Left hindlimb (tissue), 1 donor: ENCODE measurements around the gene HSPG2.

Experiments
- DNase-seq: peaks from one replicate; pipeline ENCODE4 v3.0.0-alpha.2; 2018

HSPG2 gene

GRCh38 chr1:21857840-21858670, 79.1 kb downstream of the HSPG2 start:
- no peak for DNase-seq

DNA sequence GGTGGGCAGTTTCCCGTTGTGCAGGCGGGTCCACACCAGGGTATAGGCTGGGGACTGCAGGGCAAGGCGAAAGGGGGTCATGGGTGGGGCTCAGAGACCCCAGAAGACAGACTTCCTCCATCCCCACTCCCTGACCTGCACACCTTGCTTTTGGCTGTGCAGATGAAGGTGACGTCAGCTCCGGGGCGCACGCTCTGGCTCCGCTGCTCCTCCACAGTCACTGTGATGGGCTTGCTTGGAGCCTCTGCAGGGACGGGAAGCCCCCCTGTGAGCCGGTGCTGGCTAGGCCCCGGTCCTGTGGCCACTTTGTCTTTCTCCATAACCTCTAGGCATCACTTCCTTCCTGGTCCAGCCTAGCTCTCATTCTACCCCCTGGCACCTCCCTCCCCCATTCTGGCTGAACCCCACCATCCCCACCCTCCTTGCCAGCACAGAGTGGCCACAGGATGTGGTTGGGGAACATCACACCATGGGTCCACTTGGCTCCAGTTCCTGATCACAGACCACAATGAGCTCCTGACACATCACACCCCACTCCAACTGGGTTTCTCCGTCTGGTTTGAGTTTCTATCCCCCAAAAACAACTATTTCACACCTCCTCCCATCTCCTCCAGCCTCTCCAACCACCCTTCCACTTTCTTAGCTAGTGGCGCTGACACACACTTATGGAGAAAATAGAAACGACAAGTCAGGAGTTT, 79.8 kb downstream of the HSPG2 start:
- no peak for DNase-seq

- no peak for DNase-seq
Observed at GRCh38 chr1:21855257-21856096, 81.6 kb downstream of the HSPG2 start.

DNA sequence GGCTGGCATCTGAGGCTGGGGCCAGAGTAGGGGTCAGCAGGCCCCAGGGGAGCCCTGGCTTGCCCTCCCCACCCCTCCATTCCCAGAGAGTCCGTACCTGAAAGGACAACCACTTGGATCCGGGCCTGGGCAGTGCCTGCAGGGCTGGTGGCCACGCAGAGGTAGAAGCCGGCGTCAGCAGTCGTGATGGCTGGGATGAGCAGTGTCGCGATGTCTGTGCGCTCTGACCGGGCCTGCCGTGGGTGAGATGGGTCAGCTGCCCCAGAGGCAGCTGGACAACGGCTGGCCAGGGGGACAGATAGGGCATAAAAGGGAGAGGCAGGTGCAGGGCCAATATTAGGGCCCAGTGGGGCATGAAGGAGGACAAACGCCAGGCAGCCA, 82.4 kb downstream of the HSPG2 start:
- no peak for DNase-seq

GRCh38 chr1:21854090-21854750, 82.9 kb downstream of the HSPG2 start:
- no peak for DNase-seq

GRCh38 chr1:21853131-21853427, 84.0 kb downstream of the HSPG2 start:
- no peak for DNase-seq

DNA sequence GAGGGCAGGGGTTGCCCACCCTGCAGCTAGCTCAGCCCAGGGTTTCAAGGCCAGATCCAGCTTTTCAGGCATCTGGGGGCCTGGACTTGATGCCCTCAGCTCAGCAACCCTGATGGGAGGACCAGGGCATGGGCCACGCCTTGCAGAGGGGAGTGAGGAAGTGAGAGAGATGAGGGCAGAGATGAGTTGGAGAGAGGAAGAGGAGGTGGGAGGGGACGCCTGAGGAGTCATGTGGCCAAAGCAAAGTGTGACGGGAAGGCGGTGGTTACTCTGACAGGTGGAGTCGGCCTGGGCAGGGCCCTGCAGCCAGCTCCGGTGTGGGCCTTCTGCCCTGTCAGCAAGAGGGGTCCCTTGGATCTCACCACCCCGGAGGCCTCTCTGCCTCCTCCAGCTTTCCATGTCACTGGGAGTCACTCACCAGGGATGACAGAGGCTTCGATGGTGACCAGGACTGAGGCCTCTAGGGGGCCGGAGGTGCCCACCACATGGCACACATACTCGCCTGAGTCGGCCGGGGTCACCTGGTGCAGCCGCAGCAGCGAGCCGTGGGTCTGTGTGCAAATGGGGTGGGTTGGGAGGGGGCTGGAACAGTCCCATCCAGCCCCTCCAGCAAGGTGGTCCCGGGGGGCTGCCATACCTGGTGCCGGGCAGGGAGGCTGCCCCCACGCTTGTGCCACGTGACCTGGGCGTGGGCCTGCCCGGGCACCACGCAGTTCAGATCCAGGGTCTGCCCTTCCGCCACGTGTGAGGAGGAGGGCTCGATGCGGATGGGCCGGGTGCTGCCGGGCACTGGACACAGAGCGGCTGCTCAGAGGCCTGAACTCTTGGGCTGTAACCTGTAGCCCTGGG, 84.6 kb downstream of the HSPG2 start:
- DNase-seq: no peak

GRCh38 chr1:21851430-21852250, 85.5 kb downstream of the HSPG2 start:
- no peak for DNase-seq

GRCh38 chr1:21849909-21850576, 87.1 kb downstream of the HSPG2 start:
- DNase-seq: no peak

DNA sequence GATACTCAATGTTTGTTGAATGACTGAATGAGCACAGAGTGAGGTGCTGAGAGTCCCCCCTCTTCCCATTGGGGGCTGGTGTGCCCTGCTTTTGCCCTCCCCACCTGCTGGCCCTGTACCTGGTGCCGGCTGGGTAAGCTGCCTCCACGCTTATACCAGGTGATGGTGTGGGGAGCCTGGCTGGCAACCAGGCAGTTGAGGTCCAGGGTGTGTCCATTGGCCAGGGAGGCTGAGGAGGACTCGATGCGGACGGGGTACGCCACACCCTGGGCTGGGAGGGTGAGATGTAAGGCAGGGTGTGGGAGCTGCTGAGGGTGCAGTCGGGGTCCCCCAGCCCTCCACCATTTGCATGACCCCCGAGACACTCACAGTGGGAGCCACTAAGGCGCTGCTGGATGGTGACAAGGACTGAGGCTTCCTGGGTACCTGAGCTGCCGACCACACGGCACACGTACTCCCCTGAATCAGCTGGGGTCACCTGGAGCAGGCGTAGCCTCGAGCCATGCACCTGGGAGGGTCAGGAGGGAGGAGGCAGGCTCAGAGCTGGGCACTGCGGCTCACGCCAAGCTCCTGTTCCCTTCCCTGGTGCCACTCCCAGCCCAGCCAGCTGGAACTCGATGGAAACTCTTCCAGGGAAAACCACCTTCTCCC, 88.5 kb downstream of the HSPG2 start:
- no peak for DNase-seq

GRCh38 chr1:21847223-21848205, 89.6 kb downstream of the HSPG2 start:
- DNase-seq: no peak

DNA sequence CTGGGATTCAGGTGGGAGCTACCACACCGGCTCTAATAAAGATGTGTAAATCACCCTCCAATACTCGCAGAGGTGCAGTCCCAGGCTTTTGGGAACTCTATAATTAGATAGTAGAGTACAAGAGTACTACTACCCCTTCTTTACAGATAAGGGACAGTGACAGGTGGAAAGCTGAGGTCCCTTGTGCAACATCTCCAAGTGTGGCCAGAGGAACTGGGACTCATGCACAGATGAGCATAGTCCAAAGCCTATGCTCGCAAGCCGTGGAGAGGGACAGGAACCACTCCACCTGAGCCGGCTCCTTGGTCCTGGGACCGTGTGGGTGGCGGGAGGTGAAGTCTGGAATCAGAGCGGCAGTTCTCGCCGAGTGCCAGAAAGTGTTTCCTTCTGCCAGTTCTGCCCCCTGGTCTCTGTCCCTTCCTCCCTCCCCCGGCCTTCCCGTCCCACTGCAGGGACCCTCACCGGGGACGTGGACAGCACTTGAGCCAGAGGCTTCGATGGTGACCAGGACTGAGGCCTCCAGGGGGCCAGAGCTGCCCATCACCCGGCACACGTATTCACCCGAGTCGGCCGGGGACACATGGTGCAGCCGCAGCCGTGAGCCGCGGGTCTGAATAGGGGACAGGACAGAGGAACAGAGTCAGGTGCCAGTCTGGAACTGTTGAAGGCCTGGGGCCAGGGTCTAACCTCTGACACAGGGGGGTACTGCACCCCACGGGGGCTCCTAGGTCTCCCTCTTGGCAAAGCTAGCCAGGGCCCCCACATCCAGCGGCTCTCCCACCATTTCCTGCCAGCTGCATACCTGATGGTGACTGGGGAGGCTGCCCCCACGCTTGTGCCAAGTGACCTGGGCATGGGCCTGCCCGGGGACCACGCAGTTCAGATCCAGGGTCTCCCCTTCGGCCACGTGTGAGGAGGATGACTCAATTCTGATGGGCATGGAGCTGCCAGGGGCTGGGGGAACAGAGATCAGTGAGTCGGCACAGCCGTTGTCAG, 91.2 kb downstream of the HSPG2 start:
- DNase-seq: no peak

DNA sequence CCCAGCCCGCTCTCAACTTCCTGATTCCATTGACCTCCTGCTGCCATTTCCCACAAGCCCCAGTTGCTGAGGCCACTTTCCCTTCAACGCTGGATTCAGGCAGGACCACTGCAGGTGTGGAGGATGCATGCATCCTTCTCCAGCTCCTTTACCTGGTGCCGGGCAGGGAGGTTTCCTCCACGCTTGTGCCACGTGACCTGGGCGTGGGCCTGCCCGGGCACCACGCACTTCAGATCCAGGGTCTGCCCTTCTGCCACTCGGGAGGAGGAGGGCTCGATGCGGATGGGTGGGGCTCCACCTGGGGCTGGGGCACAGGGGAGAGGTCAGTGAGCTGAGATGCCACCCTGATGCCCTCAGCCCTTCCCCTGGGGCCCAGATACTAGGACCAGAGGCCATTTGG, 93.1 kb downstream of the HSPG2 start:
- DNase-seq: no peak

DNA sequence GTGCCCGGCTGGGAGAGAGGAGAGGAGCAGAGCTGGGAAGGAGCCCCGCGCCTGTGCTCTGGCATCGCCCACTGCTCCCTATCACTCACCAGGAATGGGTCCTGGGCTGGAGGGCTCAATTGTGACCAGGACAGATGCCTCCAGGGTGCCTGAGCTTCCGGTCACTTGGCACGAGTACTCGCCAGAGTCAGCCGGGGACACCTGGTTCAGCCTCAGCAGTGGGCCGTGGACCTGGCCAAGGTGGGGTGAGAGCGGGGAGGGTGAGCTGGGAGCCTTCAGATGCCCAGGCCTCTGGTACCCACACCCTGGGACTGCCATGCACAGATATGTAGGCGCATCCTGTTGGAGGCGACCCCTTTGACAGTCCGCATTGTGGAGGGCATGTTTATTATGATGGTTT, 93.9 kb downstream of the HSPG2 start:
- DNase-seq: no peak

- DNase-seq: no peak
Observed at GRCh38 chr1:21842606-21843162, 94.4 kb downstream of the HSPG2 start.

DNA sequence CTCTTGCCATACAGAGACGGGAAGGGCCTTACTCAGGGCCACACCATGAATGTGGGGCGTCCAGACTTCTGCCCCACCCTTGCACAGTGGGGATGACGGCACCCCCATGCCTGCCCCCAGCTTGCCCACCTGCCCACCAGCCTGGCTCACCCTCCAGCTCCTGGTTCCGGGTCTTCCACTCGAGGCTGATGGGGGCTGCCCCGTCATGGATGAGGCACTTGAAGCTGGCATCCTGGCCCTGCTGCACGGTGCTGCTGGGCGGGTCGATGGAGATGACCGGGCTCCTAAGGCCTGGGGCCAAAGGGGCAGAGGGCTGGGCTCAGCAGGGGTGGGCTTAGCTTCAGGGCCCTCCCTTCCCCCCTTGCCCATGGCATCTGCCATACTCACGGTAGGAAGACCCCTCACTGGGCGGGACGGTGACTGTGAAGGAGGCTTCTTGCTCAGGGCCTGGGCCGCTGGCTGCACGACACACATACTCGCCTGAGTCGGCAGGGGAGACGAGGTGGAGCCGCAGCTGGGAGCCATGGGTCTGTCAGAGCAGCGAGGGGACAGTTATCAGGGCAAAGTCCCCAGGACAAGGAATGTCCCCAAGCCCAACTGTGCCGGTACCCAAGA, 95.2 kb downstream of the HSPG2 start:
- no peak for DNase-seq

DNA sequence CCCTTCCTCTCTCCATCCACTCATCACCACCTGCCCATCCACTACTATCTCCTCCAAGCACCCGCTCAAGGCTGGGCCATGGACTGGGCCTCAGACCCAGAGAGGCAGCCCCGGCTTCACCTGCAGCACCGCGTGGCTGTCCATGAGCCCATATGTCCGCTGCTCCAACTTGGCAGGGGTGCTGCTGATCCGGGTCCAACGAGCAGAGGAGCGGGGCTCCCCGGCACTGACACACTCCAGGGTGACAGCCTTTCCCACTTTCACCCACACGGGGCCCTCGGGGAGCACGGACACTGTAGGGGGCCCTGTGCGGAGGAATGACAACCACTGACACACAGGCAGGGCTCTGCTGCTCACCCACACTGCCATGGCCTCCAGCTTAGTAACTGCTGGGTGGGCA, 96.1 kb downstream of the HSPG2 start:
- no peak for DNase-seq
